Measurements from ENCODE around the gene DPH2.

Gene DPH2

DNA sequence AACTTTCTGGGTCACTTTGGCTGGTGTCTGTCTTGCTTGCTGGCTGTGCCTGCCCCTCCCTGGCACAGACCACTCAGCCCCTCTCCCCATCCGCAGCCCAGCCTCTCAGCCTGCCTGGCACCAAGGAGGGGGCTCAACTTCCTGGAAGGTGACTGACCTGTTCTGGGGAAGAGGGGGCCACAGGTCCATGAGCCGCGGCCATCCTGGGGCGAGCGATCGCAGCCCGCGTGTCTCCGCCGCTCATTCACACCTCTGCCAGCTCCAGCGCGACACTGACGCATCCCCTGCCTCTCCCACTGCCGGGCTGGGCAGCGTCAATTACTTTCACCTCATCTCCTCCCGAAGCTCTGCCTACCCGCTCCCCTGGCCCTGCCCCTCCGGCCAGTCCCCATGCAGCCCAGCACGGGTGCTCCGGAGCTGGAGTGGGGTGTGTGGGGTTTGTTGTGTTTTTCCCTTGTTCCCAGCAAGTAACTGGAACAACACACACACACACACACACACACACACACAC lies 47.1 kb downstream of the DPH2 start:
- Histone ChIP-seq H3K27me3 (ENCODE audit: control insufficient read depth, insufficient read depth, low read length) (no peaks in the 10 kb centered on the region), H3K9me3 (ENCODE audit: control insufficient read depth, insufficient read depth, low read length) (no peaks in the 10 kb centered on the region), H3K4me3 (ENCODE audit: low read depth, low read length) (no peak overlapping the region), H3K36me3 (ENCODE audit: control insufficient read depth, insufficient read depth, low read length) (peaks cover 6% of the 10 kb centered on the region), H3K4me1 (ENCODE audit: control insufficient read depth, insufficient read depth, low read length) (no peaks in the 10 kb centered on the region), H3K9ac (ENCODE audit: low read depth, low read length) (no peak overlapping the region)

DNA sequence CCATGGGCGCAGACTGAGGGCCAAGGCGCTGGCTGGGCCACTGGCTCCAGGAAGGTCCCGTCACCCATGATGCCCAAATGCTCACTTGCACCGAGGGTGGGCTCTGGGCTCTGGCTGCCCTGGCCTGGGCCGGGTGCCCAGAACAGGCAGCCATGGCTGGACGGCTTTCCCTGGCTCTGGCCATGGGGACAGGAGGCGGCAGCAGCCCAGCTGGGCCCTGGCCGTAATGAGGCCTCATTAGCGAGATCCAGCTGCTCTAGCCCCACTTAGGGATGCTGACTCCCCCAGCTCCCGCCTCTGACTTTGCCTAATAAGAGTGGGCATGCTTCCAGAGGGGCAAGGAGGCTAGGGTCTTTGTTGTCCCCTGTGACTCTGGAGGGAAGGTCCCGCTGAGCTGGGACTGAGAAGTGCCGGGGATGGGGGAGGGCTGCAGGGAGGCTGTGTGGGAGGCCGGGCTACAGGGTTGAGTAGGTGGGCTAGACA lies 49.7 kb downstream of the DPH2 start:
- Histone ChIP-seq H3K36me3 (ENCODE audit: control insufficient read depth, insufficient read depth, low read length) (peaks cover 6% of the 10 kb centered on the region), H3K4me3 (ENCODE audit: low read depth, low read length) (no peak overlapping the region), H3K4me1 (ENCODE audit: control insufficient read depth, insufficient read depth, low read length) (no peaks in the 10 kb centered on the region), H3K27me3 (ENCODE audit: control insufficient read depth, insufficient read depth, low read length) (no peaks in the 10 kb centered on the region), H3K9me3 (ENCODE audit: control insufficient read depth, insufficient read depth, low read length) (no peaks in the 10 kb centered on the region), H3K9ac (ENCODE audit: low read depth, low read length) (no peak overlapping the region)

DNA sequence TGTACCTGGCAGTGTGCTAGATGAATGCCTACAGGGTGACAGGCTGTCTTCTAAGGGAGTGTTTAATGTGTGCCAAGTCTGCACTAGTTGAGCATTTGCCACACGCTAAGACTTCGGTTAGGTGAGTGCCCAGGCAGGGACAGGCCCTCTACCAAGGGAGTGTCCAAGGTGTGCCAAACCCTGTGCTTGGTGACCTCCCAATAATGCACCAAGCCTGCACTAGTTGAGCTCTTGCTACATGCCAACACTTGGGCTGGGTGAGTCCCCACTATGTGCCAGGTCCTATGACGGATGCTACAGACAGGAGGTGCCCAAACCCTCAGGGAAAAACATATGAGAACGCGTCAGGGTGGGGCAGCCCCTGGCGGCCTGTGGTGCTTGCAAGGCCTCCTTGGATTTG lies 50.7 kb downstream of the DPH2 start:
- Histone ChIP-seq H3K36me3 (ENCODE audit: control insufficient read depth, insufficient read depth, low read length) (peaks cover 6% of the 10 kb centered on the region), H3K4me3 (ENCODE audit: low read depth, low read length) (no peak overlapping the region), H3K9me3 (ENCODE audit: control insufficient read depth, insufficient read depth, low read length) (no peaks in the 10 kb centered on the region), H3K4me1 (ENCODE audit: control insufficient read depth, insufficient read depth, low read length) (no peaks in the 10 kb centered on the region), H3K27me3 (ENCODE audit: control insufficient read depth, insufficient read depth, low read length) (no peaks in the 10 kb centered on the region), H3K9ac (ENCODE audit: low read depth, low read length) (no peak overlapping the region)

DNA sequence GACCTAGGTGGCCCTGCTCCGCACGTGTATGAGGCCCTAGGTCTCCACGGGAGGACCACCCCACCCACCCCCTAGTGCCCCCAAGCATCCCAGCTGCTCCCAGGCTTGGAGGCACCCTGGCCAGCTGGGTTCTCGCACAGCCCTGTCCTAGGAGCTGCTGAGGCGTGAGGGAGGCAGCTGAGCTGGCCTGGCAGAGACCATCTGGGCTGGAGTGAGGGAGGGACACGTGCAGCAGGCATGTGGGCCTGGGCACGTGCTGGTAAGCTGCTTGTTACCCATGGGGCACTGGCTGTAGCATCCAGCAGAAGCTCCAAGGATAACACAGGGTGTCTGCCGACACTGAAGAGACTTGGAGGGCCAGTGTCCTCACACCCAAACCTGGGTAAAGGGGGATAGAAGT lies 51.3 kb downstream of the DPH2 start:
- Histone ChIP-seq H3K27me3 (ENCODE audit: control insufficient read depth, insufficient read depth, low read length) (no peaks in the 10 kb centered on the region), H3K4me3 (ENCODE audit: low read depth, low read length) (no peak overlapping the region), H3K9ac (ENCODE audit: low read depth, low read length) (no peak overlapping the region), H3K36me3 (ENCODE audit: control insufficient read depth, insufficient read depth, low read length) (peaks cover 6% of the 10 kb centered on the region), H3K4me1 (ENCODE audit: control insufficient read depth, insufficient read depth, low read length) (no peaks in the 10 kb centered on the region), H3K9me3 (ENCODE audit: control insufficient read depth, insufficient read depth, low read length) (no peaks in the 10 kb centered on the region)

DNA sequence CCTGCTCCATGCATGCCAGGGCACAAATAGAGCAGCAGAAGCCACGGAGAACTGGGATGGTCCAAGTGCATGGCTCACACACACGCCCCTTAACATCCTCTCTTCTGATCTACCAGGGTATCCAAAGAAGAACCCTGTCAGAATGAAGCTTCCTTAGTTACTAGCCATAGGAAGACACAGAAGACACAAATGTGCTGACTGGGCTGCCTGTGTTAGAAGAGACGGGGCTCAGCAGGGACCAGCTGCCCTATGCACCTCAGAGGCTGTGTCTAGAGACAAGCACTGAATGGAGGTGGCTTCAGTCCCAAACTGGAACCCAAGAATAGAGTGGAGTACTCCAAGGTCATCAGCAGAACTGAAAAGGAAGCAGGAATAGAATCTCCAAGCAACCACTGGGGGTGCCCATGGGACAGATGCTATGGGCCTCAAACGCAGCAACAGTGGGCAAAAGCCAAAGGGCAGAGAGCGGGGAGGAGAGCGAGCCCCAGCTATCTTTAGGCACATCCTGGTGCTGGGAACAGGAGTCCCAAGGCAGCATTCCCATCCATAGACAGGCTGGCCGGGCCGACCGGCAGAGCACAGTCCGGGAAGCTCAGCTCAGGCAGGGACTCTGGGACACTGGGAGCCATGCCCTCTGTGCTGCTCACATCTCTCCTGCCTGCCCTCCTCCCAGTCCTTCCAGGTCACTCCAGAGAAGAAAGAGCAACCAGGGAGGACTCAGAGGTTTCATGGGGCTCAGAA lies 51.9 kb downstream of the DPH2 start:
- Histone ChIP-seq H3K9ac (ENCODE audit: low read depth, low read length) (no peak overlapping the region), H3K27me3 (ENCODE audit: control insufficient read depth, insufficient read depth, low read length) (no peaks in the 10 kb centered on the region), H3K36me3 (ENCODE audit: control insufficient read depth, insufficient read depth, low read length) (peaks cover 6% of the 10 kb centered on the region), H3K9me3 (ENCODE audit: control insufficient read depth, insufficient read depth, low read length) (no peaks in the 10 kb centered on the region), H3K4me3 (ENCODE audit: low read depth, low read length) (no peak overlapping the region), H3K4me1 (ENCODE audit: control insufficient read depth, insufficient read depth, low read length) (no peaks in the 10 kb centered on the region)

Data from iPS-15b (cell line).